Stimulated activated naive B cell treated with anti-CD40 and anti-IgM and Interleukin-4, amounts not matched to agents 10 μg/mL and 1 μg/mL and 100 μg/mL, for 72 hours (primary cell): ENCODE results near the gene CNN1.
"Not testable (repeated sequence)": the region's sequence is repeated elsewhere in the genome, so short reads cannot be mapped to it uniquely, and the experiment has no call there.

Experiments used
- ATAC-seq, 2 donors: fragments of 150-1000 bp; cut with Tn5 transposase; replicated peaks; 2 replicates each; pipeline ENCODE4 v1.10.0; 2021; ENCODE audit warnings: moderate library complexity in 1 of 2
- DNase-seq: peaks from one replicate; pipeline ENCODE4 v3.0.0; 2021
- H3K27ac Mint-ChIP-seq: one replicate; pipeline ENCODE4 v1.8.0; 2022; ENCODE audit warnings: mild to moderate bottlenecking, mixed read lengths
- H3K27me3 Mint-ChIP-seq, 2 donors: one replicate each; pipeline ENCODE4 v1.8.0; 2022; ENCODE audit warnings: mixed read lengths in 2 of 2
- H3K36me3 Mint-ChIP-seq, 2 donors: one replicate each; pipeline ENCODE4 v1.8.0; 2022; ENCODE audit warnings: mixed read lengths in 2 of 2, mild to moderate bottlenecking in 1 of 2
- H3K4me1 Mint-ChIP-seq, 2 donors: one replicate each; pipeline ENCODE4 v1.8.0; 2022; ENCODE audit warnings: mixed read lengths in 2 of 2, mild to moderate bottlenecking in 1 of 2
- H3K4me3 Mint-ChIP-seq, 2 donors: one replicate each; pipeline ENCODE4 v1.8.0; 2022; ENCODE audit warnings: mild to moderate bottlenecking in 2 of 2, mixed read lengths in 2 of 2, moderate library complexity in 1 of 2
- H3K9me3 Mint-ChIP-seq, 2 donors: one replicate each; pipeline ENCODE4 v1.8.0; 2022; ENCODE audit warnings: mixed read lengths in 2 of 2, mild to moderate bottlenecking in 1 of 2

The CNN1 gene

GRCh38 chr19:11566164-11566563, 27.5 kb downstream of the CNN1 start:
- H3K4me3 Mint-ChIP-seq = peak overlapping the region; percentile 82 to 91
- H3K36me3 Mint-ChIP-seq = peaks cover 10 to 31% of the 10 kb centered on the region in 2 donors
- peaks cover 36 to 72% of the 10 kb centered on the region in 2 donors for H3K4me1 Mint-ChIP-seq
- H3K27me3 Mint-ChIP-seq = no peaks in the 10 kb centered on the region
- DNase-seq (no peak), ATAC-seq (no peak)
- peak overlapping the region; percentile 99 for H3K27ac Mint-ChIP-seq
- peaks cover 2 to 3% of the 10 kb centered on the region in 2 donors for H3K9me3 Mint-ChIP-seq

GRCh38 chr19:11570039-11570462, 31.4 kb downstream of the CNN1 start:
- Mint-ChIP-seq H3K4me3 (peak overlapping the region; percentile 6 to 44), H3K36me3 (peaks cover 23 to 28% of the 10 kb centered on the region in 2 donors), H3K27me3 (no peaks in the 10 kb centered on the region), H3K4me1 (peaks cover 27 to 63% of the 10 kb centered on the region in 2 donors), H3K9me3 (peaks cover 2 to 3% of the 10 kb centered on the region in 2 donors), H3K27ac (peak overlapping the region; percentile 81)
- ATAC-seq = no peak
- DNase-seq = no peak

GRCh38 chr19:11573354-11573753, 34.7 kb downstream of the CNN1 start:
- H3K27me3 Mint-ChIP-seq, DNase-seq, H3K9me3 Mint-ChIP-seq, H3K4me3 Mint-ChIP-seq: not testable (repeated sequence)
- Mint-ChIP-seq H3K36me3 (peaks cover 34 to 39% of the 10 kb centered on the region in 2 donors), H3K4me1 (peaks cover 43 to 75% of the 10 kb centered on the region in 2 donors), H3K27ac (peak overlapping the region; percentile 85)
- ATAC-seq = peak in 1 of 2 donors; percentile 5

- not testable (repeated sequence) for H3K27me3 Mint-ChIP-seq, H3K4me3 Mint-ChIP-seq, H3K9me3 Mint-ChIP-seq, ATAC-seq, DNase-seq
- Mint-ChIP-seq H3K4me1 (peaks cover 42 to 74% of the 10 kb centered on the region in 2 donors), H3K27ac (peak overlapping the region; percentile 85), H3K36me3 (peaks cover 32 to 39% of the 10 kb centered on the region in 2 donors)
These were observed 35.1 kb downstream of the CNN1 start for GRCh38 chr19:11573763-11574162.

- peaks cover 28 to 39% of the 10 kb centered on the region in 2 donors for H3K36me3 Mint-ChIP-seq
- ATAC-seq (peak; percentile 82 to 85), DNase-seq (peak; percentile 80)
- no peaks in the 10 kb centered on the region for H3K27me3 Mint-ChIP-seq
- H3K4me1 Mint-ChIP-seq = peaks cover 37 to 73% of the 10 kb centered on the region in 2 donors
- H3K27ac Mint-ChIP-seq = peak overlapping the region; percentile 95
- no peaks in the 10 kb centered on the region for H3K9me3 Mint-ChIP-seq
- H3K4me3 Mint-ChIP-seq = peak overlapping the region; percentile 29 to 56
These were observed 36.0 kb downstream of the CNN1 start for GRCh38 chr19:11574689-11575088.

GRCh38 chr19:11576227-11576626, 37.6 kb downstream of the CNN1 start:
- no peak for ATAC-seq
- peak overlapping the region; percentile 81 for H3K27ac Mint-ChIP-seq
- peak overlapping the region; percentile 46 to 82 for H3K4me3 Mint-ChIP-seq
- H3K27me3 Mint-ChIP-seq = no peaks in the 10 kb centered on the region
- no peak for DNase-seq
- peaks cover 3% of the 10 kb centered on the region in 2 donors for H3K9me3 Mint-ChIP-seq
- peaks cover 28 to 42% of the 10 kb centered on the region in 2 donors for H3K36me3 Mint-ChIP-seq
- H3K4me1 Mint-ChIP-seq = peaks cover 38 to 76% of the 10 kb centered on the region in 2 donors

- Mint-ChIP-seq H3K4me3 (peak within 1 kb of the TSS; percentile 82 to 90), H3K27ac (peak within 1 kb of the TSS; percentile 81), H3K9me3 (peaks cover 3 to 4% of the 10 kb centered on the region in 2 donors), H3K36me3 (peaks cover 23 to 35% of the 10 kb centered on the region in 2 donors), H3K4me1 (peaks cover 41 to 78% of the 10 kb centered on the region in 2 donors), H3K27me3 (no peaks in the 10 kb centered on the region)
- ATAC-seq (no peak), DNase-seq (no peak)
These were observed 39.0 kb downstream of the CNN1 start, which contains the start of gene ACP5 for GRCh38 chr19:11577451-11578257. Gene ACP5, minus strand, starts transcription at chr19:11577645. Its CDS starts 328 bp downstream, at chr19:11577317.

GRCh38 chr19:11578258-11579142, 39.8 kb downstream of the CNN1 start:
- peak overlapping the region; percentile 88 for H3K27ac Mint-ChIP-seq
- H3K4me3 Mint-ChIP-seq = peak overlapping the region; percentile 82 to 90
- H3K27me3 Mint-ChIP-seq = no peaks in the 10 kb centered on the region
- peaks cover 23 to 32% of the 10 kb centered on the region in 2 donors for H3K36me3 Mint-ChIP-seq
- ATAC-seq (peak; percentile 17 to 27), DNase-seq (peak; percentile 44)
- H3K4me1 Mint-ChIP-seq = peaks cover 41 to 85% of the 10 kb centered on the region in 2 donors
- peaks cover 3 to 4% of the 10 kb centered on the region in 2 donors for H3K9me3 Mint-ChIP-seq

GRCh38 chr19:11580116-11580515, 41.5 kb downstream of the CNN1 start:
- no peak for DNase-seq
- Mint-ChIP-seq H3K4me1 (peaks cover 38 to 89% of the 10 kb centered on the region in 2 donors), H3K27ac (peak overlapping the region; percentile 69), H3K36me3 (peaks cover 21 to 30% of the 10 kb centered on the region in 2 donors), H3K9me3 (peaks cover 4 to 5% of the 10 kb centered on the region in 2 donors), H3K4me3 (no peak overlapping the region), H3K27me3 (no peaks in the 10 kb centered on the region)
- ATAC-seq = no peak

- H3K4me1 Mint-ChIP-seq = peaks cover 36 to 87% of the 10 kb centered on the region in 2 donors
- H3K36me3 Mint-ChIP-seq = peaks cover 10 to 21% of the 10 kb centered on the region in 2 donors
- no peaks in the 10 kb centered on the region for H3K27me3 Mint-ChIP-seq
- peak overlapping the region; percentile 84 for H3K27ac Mint-ChIP-seq
- ATAC-seq = peak; percentile 78 to 83
- DNase-seq = peak; percentile 94
- peak overlapping the region; percentile 55 to 72 for H3K4me3 Mint-ChIP-seq
- H3K9me3 Mint-ChIP-seq = peaks cover 4 to 5% of the 10 kb centered on the region in 2 donors
These were observed 43.1 kb downstream of the CNN1 start for GRCh38 chr19:11581740-11582139.

- H3K27ac Mint-ChIP-seq = peak overlapping the region; percentile 51
- peaks cover 5% of the 10 kb centered on the region in 2 donors for H3K36me3 Mint-ChIP-seq
- no peaks in the 10 kb centered on the region for H3K27me3 Mint-ChIP-seq
- H3K9me3 Mint-ChIP-seq = peaks cover 0 to 3% of the 10 kb centered on the region in 2 donors
- DNase-seq (no peak), ATAC-seq (no peak)
- peaks cover 28 to 62% of the 10 kb centered on the region in 2 donors for H3K4me1 Mint-ChIP-seq
- no peak overlapping the region for H3K4me3 Mint-ChIP-seq
These were observed 47.7 kb downstream of the CNN1 start for GRCh38 chr19:11586331-11586730.

GRCh38 chr19:11587302-11587974, 48.8 kb downstream of the CNN1 start:
- peaks cover 25 to 54% of the 10 kb centered on the region in 2 donors for H3K4me1 Mint-ChIP-seq
- peak; percentile 81 for DNase-seq
- H3K9me3 Mint-ChIP-seq = peaks cover 0 to 3% of the 10 kb centered on the region in 2 donors
- no peaks in the 10 kb centered on the region for H3K27me3 Mint-ChIP-seq
- peak overlapping the region; percentile 84 for H3K27ac Mint-ChIP-seq
- H3K36me3 Mint-ChIP-seq = peaks cover 5% of the 10 kb centered on the region in 2 donors
- ATAC-seq = peak; percentile 59 to 62
- peak overlapping the region in 1 of 2 donors; percentile 26 for H3K4me3 Mint-ChIP-seq

- peaks cover 5% of the 10 kb centered on the region in 2 donors for H3K36me3 Mint-ChIP-seq
- H3K4me3 Mint-ChIP-seq = peak overlapping the region in 1 of 2 donors; percentile 26
- peaks cover 0 to 3% of the 10 kb centered on the region in 2 donors for H3K9me3 Mint-ChIP-seq
- DNase-seq (no peak), ATAC-seq (no peak)
- no peaks in the 10 kb centered on the region for H3K27me3 Mint-ChIP-seq
- H3K4me1 Mint-ChIP-seq = peaks cover 25 to 49% of the 10 kb centered on the region in 2 donors
- H3K27ac Mint-ChIP-seq = peak overlapping the region; percentile 52
These were observed 49.5 kb downstream of the CNN1 start for GRCh38 chr19:11587975-11588631.
